OCI-LY7 (cell line): ENCODE results near the gene TMEM266.

Source experiments
- CTCF ChIP-seq: fragments of 200-600 bp; sonication (generic); conservative IDR thresholded peaks from 2 replicates; pipeline ENCODE4 v1.5.1; 2014; ENCODE audit warnings: mild to moderate bottlenecking, antibody characterized with exemption, low read length, moderate library complexity, mixed read lengths
- EZH2phosphoT487 ChIP-seq: fragments of 200-600 bp; sonication (generic); IDR thresholded peaks from 2 replicates; pipeline ENCODE4 v1.6.1; 2018; ENCODE audit warnings: low read depth, borderline replicate concordance, mild to moderate bottlenecking, mixed run types, antibody characterized with exemption, low read length, moderate library complexity, mixed read lengths

GRCh38 chr15:76151599-76151974 lies 91.8 kb downstream of the TMEM266 start:
- TF ChIP-seq CTCF (no peak), EZH2phosphoT487 (no peak)
